ENCODE measurements around the gene TAF11L4. TPM values are rescaled to one million over a fixed set of nuclear protein-coding genes. Genes with fewer than 3 reads are reported as not detected.
"Not testable (repeated sequence)": the region's sequence is repeated elsewhere in the genome, so short reads cannot be mapped to it uniquely, and the experiment has no call there.

TAF11L4 gene
- total RNA-seq, 1 experiment from 2014 or later: not detected

DNA sequence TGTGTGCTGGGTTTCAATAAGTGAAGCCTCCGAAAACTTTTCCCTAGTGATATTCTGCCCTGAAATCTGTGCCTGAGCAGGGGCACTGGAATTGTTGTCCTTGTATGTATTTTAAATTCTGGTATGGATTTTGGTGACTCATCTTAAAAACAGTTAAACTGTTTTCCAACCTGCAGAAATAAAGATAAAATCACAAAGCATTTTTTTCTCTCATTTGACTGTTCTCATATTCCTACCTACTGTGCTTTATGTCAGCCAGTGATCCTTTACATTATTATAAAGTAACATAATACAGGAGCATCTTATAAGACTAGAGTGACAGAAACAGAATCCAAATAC lies 34.5 kb upstream of the TAF11L4 start:
- Histone ChIP-seq H3K9me3 (ENCODE audit: low read length) (no peaks in the 10 kb centered on the region), H3K36me3 (ENCODE audit: low read depth, low read length) (no peaks in the 10 kb centered on the region), H3K9ac (ENCODE audit: low read length) (no peak overlapping the region), H3K9me2 (replicated peaks; ENCODE audit: low read length) (no peaks in the 10 kb centered on the region), H3K4me1 (ENCODE audit: insufficient read depth, low read length) (peaks cover 12% of the 10 kb centered on the region), H3K4me3 (ENCODE audit: low read length) (no peak overlapping the region), H4K20me1 (ENCODE audit: low read length) (no peaks in the 10 kb centered on the region), H3K4me2 (ENCODE audit: low read length) (peak overlapping the region; percentile 30), H2AFZ (ENCODE audit: low read length) (no peak overlapping the region), H3K27ac (ENCODE audit: low read length) (no peak overlapping the region), H3K79me2 (ENCODE audit: low read length) (no peaks in the 10 kb centered on the region), H3F3A (ENCODE audit: low read length, unreplicated experiment) (peaks cover 6% of the 10 kb centered on the region), H3K27me3 (ENCODE audit: low read length) (no peaks in the 10 kb centered on the region)
- TF ChIP-seq, protein P1, sequence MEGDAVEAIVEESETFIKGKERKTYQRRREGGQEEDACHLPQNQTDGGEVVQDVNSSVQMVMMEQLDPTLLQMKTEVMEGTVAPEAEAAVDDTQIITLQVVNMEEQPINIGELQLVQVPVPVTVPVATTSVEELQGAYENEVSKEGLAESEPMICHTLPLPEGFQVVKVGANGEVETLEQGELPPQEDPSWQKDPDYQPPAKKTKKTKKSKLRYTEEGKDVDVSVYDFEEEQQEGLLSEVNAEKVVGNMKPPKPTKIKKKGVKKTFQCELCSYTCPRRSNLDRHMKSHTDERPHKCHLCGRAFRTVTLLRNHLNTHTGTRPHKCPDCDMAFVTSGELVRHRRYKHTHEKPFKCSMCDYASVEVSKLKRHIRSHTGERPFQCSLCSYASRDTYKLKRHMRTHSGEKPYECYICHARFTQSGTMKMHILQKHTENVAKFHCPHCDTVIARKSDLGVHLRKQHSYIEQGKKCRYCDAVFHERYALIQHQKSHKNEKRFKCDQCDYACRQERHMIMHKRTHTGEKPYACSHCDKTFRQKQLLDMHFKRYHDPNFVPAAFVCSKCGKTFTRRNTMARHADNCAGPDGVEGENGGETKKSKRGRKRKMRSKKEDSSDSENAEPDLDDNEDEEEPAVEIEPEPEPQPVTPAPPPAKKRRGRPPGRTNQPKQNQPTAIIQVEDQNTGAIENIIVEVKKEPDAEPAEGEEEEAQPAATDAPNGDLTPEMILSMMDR (conservative IDR thresholded peaks at IDR 0.05; ENCODE audit: low read depth, low read length): no peak
- no peak for TF ChIP-seq EZH2phosphoT487 (IDR thresholded peaks at IDR 0.05; ENCODE audit: borderline replicate concordance, low read length)
- TF ChIP-seq EZH2 (IDR thresholded peaks at IDR 0.05; ENCODE audit: low read length, unreplicated experiment): no peak
- POLR2A ChIA-PET (ENCODE audit: unreplicated experiment): no interaction called here
- BruUV-seq (replicated peaks): no TSS peak
- peak; percentile 60 for DNase-seq
- CTCF ChIA-PET: no interaction called here
- intact Hi-C loops (cut with micrococcal nuclease): no loop called here
- ATAC-seq: peak; percentile 67

DNA sequence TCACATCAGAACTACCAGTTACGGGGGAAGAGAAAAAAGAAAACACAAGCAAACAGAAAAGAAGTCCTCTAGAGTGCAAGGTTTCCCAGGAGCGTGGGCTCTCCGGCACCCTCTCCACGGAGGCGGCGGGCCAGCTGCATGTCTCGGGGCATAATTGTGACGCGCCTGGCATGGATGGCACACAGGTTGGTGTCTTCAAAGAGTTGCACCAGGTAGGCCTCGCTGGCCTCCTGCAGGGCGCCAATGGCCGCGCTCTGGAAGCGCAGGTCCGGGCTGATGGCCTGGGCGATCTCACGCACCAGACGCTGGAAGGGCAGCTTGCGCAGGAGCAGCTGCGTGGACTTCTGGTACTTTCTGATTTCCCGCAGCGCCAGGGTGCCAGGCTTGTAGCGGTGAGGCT lies 30.3 kb upstream of the TAF11L4 start:
- H3K27me3 ChIP-seq (ENCODE audit: low read length); intact Hi-C loops (cut with micrococcal nuclease); DNase-seq; H3K9ac ChIP-seq (ENCODE audit: low read length); H3K9me2 ChIP-seq (replicated peaks; ENCODE audit: low read length); H3K36me3 ChIP-seq (ENCODE audit: low read depth, low read length); H3K4me2 ChIP-seq (ENCODE audit: low read length); H3K79me2 ChIP-seq (ENCODE audit: low read length); H4K20me1 ChIP-seq (ENCODE audit: low read length); CTCF ChIA-PET; H2AFZ ChIP-seq (ENCODE audit: low read length); BruUV-seq (replicated peaks); H3K27ac ChIP-seq (ENCODE audit: low read length); POLR2A ChIA-PET (ENCODE audit: unreplicated experiment); ATAC-seq; H3K9me3 ChIP-seq (ENCODE audit: low read length); H3F3A ChIP-seq (ENCODE audit: low read length, unreplicated experiment); H3K4me3 ChIP-seq (ENCODE audit: low read length): not testable (repeated sequence)
- H3K4me1 ChIP-seq (ENCODE audit: insufficient read depth, low read length): peaks cover 12% of the 10 kb centered on the region

DNA sequence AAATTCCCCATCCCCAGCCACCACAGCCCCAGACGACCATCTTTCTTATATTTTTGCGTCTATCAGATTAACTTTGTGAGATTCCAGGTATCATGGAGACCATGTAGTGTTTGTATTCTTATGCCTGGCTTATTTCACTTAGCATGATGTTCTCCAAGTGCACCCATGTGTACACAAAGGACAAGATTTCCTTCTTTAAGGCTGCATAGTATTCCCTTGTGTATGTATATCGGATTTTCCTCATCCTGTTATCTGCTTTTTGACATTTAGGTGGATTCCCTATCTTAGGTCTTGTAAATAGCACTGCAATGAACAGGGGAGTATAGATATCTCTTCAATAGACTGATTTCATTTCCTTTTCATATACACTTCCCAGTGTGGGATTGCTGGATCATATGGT lies 28.8 kb upstream of the TAF11L4 start:
- TF ChIP-seq, protein P1 (conservative IDR thresholded peaks at IDR 0.05; ENCODE audit: low read depth, low read length): no peak
- TF ChIP-seq EZH2 (IDR thresholded peaks at IDR 0.05; ENCODE audit: low read length, unreplicated experiment) (no peak), EZH2phosphoT487 (IDR thresholded peaks at IDR 0.05; ENCODE audit: borderline replicate concordance, low read length) (no peak)
- ChIA-PET POLR2A (ENCODE audit: unreplicated experiment) (no interaction called here), CTCF (no interaction called here)
- no peaks in the 10 kb centered on the region for H4K20me1 ChIP-seq (ENCODE audit: low read length)
- H3K36me3 ChIP-seq (ENCODE audit: low read depth, low read length): no peaks in the 10 kb centered on the region
- no peaks in the 10 kb centered on the region for H3K4me1 ChIP-seq (ENCODE audit: insufficient read depth, low read length)
- H3K27me3 ChIP-seq (ENCODE audit: low read length): no peaks in the 10 kb centered on the region
- no peak for DNase-seq
- H3K4me3 ChIP-seq (ENCODE audit: low read length): no peak overlapping the region
- no peak for ATAC-seq
- intact Hi-C loops (cut with micrococcal nuclease): no loop called here
- no peak overlapping the region for H3K27ac ChIP-seq (ENCODE audit: low read length)
- no peaks in the 10 kb centered on the region for H3K79me2 ChIP-seq (ENCODE audit: low read length)
- no peak overlapping the region for H3K4me2 ChIP-seq (ENCODE audit: low read length)
- H2AFZ ChIP-seq (ENCODE audit: low read length): no peak overlapping the region
- H3K9me2 ChIP-seq (replicated peaks; ENCODE audit: low read length): no peaks in the 10 kb centered on the region
- H3K9ac ChIP-seq (ENCODE audit: low read length): no peak overlapping the region
- BruUV-seq (replicated peaks): no TSS peak
- no peaks in the 10 kb centered on the region for H3F3A ChIP-seq (ENCODE audit: low read length, unreplicated experiment)
- no peaks in the 10 kb centered on the region for H3K9me3 ChIP-seq (ENCODE audit: low read length)

Data from PC-3 (cell line).